ENCODE measurements around the gene TMEM125. TPM values are rescaled to one million over a fixed set of nuclear protein-coding genes. Genes with fewer than 3 reads are reported as not detected.

TMEM125 gene
- total RNA-seq, 1 donor from 2014 or later, result 0.52 TPM

DNA sequence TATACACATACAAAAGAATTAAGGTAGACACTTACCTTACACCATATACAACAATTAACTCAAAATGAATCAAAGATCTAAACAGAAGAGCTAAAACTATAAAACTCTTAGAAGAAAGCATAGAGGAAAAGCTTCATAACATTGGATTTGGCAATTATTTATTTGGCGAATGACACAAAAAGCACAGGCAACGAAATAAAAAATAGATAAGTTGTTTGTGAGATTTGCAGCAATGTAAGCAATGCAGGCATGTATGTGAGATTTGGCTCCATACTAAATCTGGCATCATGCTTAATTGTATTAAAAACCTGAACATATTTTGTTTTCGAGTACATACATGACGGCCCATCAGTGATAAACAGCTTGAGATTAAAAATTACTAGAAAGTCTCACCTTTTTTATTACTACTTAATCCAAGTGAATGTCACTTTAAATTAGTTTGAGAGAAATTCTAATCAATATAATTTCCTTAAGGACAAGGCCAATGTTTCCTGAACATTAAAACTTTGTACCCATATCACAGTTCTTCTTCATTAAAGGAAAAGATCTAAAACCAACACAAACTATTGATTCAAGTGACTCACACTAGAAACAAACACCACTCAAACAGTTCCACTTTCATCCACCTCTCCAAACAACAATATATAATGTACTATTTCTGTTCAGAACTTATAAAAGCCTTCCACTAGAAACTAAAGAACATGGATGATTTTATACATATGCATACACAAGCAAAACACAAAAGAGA lies 23.1 kb upstream of the TMEM125 start:
- no peaks in the 10 kb centered on the region for H3K4me1 ChIP-seq (ENCODE audit: control insufficient read depth in 3 of 3, insufficient read depth in 3 of 3, low read length in 3 of 3)
- no peaks in the 10 kb centered on the region for H3K27me3 ChIP-seq (ENCODE audit: control insufficient read depth in 3 of 3, insufficient read depth in 3 of 3, low read length in 3 of 3)
- no peak overlapping the region for H3K4me3 ChIP-seq (ENCODE audit: low read length in 3 of 3)
- no peak overlapping the region for H3K9ac ChIP-seq (ENCODE audit: low read depth in 1 of 3, low read length in 3 of 3)
- no peaks in the 10 kb centered on the region for H3K9me3 ChIP-seq (ENCODE audit: control insufficient read depth in 3 of 3, low read length in 3 of 3)
- no peak overlapping the region for H3K27ac ChIP-seq (ENCODE audit: low read depth, low read length)
- no peaks in the 10 kb centered on the region for H3K36me3 ChIP-seq (ENCODE audit: control insufficient read depth in 3 of 3, insufficient read depth in 3 of 3, low read length in 3 of 3)

DNA sequence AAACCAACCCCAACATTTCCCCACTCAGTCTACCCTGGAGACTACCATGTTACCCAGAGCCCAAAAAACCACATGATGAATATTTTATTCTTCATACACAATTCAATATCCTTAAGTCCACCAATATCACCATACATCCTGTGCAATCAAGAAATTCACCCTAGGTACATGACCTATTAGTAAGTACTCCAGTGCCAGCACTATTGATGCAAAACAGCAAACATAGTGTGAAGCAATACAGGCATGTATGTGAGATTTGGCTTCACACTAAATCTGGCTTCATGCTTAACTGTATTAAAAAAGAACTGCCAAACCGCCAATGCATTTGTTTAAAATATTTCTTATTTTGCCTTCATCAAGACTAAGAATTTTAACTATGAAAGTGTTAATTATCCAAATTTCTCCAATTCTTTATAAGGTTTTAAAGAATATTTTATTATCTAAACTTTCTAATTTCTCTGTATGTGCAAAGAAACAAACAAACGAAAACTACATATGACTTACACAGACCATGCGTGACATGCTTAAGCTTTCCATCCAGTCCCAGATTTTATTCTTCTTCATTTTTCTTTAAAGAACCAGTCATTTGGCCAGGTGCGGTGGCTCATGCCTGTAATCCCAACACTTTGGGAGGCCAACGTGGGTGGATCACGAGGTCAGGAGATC lies 22.4 kb upstream of the TMEM125 start:
- Histone ChIP-seq H3K9me3 (ENCODE audit: control insufficient read depth in 3 of 3, low read length in 3 of 3) (no peaks in the 10 kb centered on the region), H3K27me3 (ENCODE audit: control insufficient read depth in 3 of 3, insufficient read depth in 3 of 3, low read length in 3 of 3) (no peaks in the 10 kb centered on the region), H3K4me1 (ENCODE audit: control insufficient read depth in 3 of 3, insufficient read depth in 3 of 3, low read length in 3 of 3) (no peaks in the 10 kb centered on the region), H3K9ac (ENCODE audit: low read depth in 1 of 3, low read length in 3 of 3) (no peak overlapping the region), H3K36me3 (ENCODE audit: control insufficient read depth in 3 of 3, insufficient read depth in 3 of 3, low read length in 3 of 3) (no peaks in the 10 kb centered on the region), H3K4me3 (ENCODE audit: low read length in 3 of 3) (no peak overlapping the region), H3K27ac (ENCODE audit: low read depth, low read length) (no peak overlapping the region)

DNA sequence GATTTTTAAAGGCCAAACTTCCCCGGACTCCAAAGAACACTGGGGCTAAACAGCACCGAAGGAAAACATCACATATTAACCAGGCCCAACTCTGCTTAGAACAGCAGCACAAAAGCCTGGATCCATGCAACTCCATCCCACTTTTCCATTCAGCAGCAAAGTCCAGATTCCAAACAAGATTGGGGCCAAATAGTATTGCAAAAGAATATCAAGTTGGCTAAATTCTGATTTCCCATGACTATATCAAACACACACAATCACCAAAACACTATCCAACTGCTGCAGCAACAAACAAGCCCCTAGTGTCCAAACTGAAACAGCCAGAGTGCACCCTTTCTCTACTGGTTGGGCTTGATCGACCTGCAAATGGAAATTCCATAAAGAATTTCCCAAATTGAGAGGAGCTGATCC lies 19.4 kb upstream of the TMEM125 start:
- Histone ChIP-seq H3K36me3 (ENCODE audit: control insufficient read depth in 3 of 3, insufficient read depth in 3 of 3, low read length in 3 of 3) (no peaks in the 10 kb centered on the region), H3K4me1 (ENCODE audit: control insufficient read depth in 3 of 3, insufficient read depth in 3 of 3, low read length in 3 of 3) (no peaks in the 10 kb centered on the region), H3K9ac (ENCODE audit: low read depth in 1 of 3, low read length in 3 of 3) (no peak overlapping the region), H3K27ac (ENCODE audit: low read depth, low read length) (no peak overlapping the region), H3K4me3 (ENCODE audit: low read length in 3 of 3) (no peak overlapping the region), H3K27me3 (ENCODE audit: control insufficient read depth in 3 of 3, insufficient read depth in 3 of 3, low read length in 3 of 3) (no peaks in the 10 kb centered on the region), H3K9me3 (ENCODE audit: control insufficient read depth in 3 of 3, low read length in 3 of 3) (no peaks in the 10 kb centered on the region)

DNA sequence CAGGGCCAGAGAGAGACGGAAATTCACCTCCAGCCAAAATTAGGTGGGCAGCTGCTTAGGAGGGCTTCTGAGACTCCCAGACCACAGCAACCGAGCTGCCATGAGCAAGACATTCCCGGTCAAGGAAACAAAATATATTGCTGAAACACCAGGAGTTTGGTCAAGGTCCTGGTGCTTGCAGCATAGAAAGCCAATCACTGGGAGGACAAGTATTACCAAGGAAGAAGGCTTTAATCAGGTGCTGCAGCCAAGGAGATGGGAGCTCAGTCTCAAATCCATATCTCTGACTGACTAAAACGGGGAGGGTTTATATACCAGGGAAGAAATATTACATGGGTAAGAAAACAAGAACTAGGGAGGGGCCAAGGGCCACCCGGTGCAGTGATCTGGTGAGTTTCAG lies 18.8 kb upstream of the TMEM125 start:
- no peaks in the 10 kb centered on the region for H3K36me3 ChIP-seq (ENCODE audit: control insufficient read depth in 3 of 3, insufficient read depth in 3 of 3, low read length in 3 of 3)

GRCh38 chr1:43252225-43252624 lies 17.6 kb upstream of the TMEM125 start:
- no peaks in the 10 kb centered on the region for H3K27me3 ChIP-seq (ENCODE audit: control insufficient read depth in 3 of 3, insufficient read depth in 3 of 3, low read length in 3 of 3)
- no peak overlapping the region for H3K4me3 ChIP-seq (ENCODE audit: low read length in 3 of 3)
- H3K9ac ChIP-seq (ENCODE audit: low read depth in 1 of 3, low read length in 3 of 3), result no peak overlapping the region
- no peaks in the 10 kb centered on the region for H3K9me3 ChIP-seq (ENCODE audit: control insufficient read depth in 3 of 3, low read length in 3 of 3)
- H3K27ac ChIP-seq (ENCODE audit: low read depth, low read length), result no peak overlapping the region
- H3K4me1 ChIP-seq (ENCODE audit: control insufficient read depth in 3 of 3, insufficient read depth in 3 of 3, low read length in 3 of 3), result no peaks in the 10 kb centered on the region
- no peaks in the 10 kb centered on the region for H3K36me3 ChIP-seq (ENCODE audit: control insufficient read depth in 3 of 3, insufficient read depth in 3 of 3, low read length in 3 of 3)

More for the DNA sequence above, 18.8 kb upstream of the TMEM125 start:
- Histone ChIP-seq H3K9me3 (ENCODE audit: control insufficient read depth in 3 of 3, low read length in 3 of 3) (no peaks in the 10 kb centered on the region), H3K4me3 (ENCODE audit: low read length in 3 of 3) (no peak overlapping the region), H3K4me1 (ENCODE audit: control insufficient read depth in 3 of 3, insufficient read depth in 3 of 3, low read length in 3 of 3) (no peaks in the 10 kb centered on the region), H3K27me3 (ENCODE audit: control insufficient read depth in 3 of 3, insufficient read depth in 3 of 3, low read length in 3 of 3) (no peaks in the 10 kb centered on the region), H3K27ac (ENCODE audit: low read depth, low read length) (no peak overlapping the region), H3K9ac (ENCODE audit: low read depth in 1 of 3, low read length in 3 of 3) (no peak overlapping the region)

GRCh38 chr1:43253173-43253572 lies 16.6 kb upstream of the TMEM125 start:
- H3K9ac ChIP-seq (ENCODE audit: low read depth in 1 of 3, low read length in 3 of 3), result no peak overlapping the region
- no peaks in the 10 kb centered on the region for H3K36me3 ChIP-seq (ENCODE audit: control insufficient read depth in 3 of 3, insufficient read depth in 3 of 3, low read length in 3 of 3)
- H3K9me3 ChIP-seq (ENCODE audit: control insufficient read depth in 3 of 3, low read length in 3 of 3), result no peaks in the 10 kb centered on the region
- H3K4me3 ChIP-seq (ENCODE audit: low read length in 3 of 3), result no peak overlapping the region
- no peaks in the 10 kb centered on the region for H3K27me3 ChIP-seq (ENCODE audit: control insufficient read depth in 3 of 3, insufficient read depth in 3 of 3, low read length in 3 of 3)
- H3K4me1 ChIP-seq (ENCODE audit: control insufficient read depth in 3 of 3, insufficient read depth in 3 of 3, low read length in 3 of 3), result no peaks in the 10 kb centered on the region
- no peak overlapping the region for H3K27ac ChIP-seq (ENCODE audit: low read depth, low read length)

DNA sequence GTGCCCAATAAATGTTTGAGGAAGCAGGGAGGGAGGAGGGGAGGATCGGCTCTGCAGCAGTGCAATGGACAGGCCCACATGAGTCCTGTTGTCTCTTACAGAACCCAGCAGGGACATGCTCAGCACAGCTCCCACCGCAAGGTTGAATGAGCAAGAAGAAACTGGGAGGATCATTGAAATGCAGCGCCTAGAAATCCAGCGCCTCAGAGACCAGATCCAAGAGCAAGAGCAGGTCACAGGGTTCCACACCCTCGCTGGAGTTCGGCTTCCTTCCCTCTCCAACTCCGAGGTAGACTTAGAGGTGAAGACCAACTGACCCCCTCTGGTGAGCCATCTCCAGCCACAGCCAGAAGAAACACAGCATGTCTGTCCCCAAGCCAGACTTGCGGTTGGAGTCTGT lies 15.9 kb upstream of the TMEM125 start:
- Histone ChIP-seq H3K9ac (ENCODE audit: low read depth in 1 of 3, low read length in 3 of 3) (no peak overlapping the region), H3K36me3 (ENCODE audit: control insufficient read depth in 3 of 3, insufficient read depth in 3 of 3, low read length in 3 of 3) (no peaks in the 10 kb centered on the region), H3K27ac (ENCODE audit: low read depth, low read length) (no peak overlapping the region), H3K4me3 (ENCODE audit: low read length in 3 of 3) (no peak overlapping the region), H3K4me1 (ENCODE audit: control insufficient read depth in 3 of 3, insufficient read depth in 3 of 3, low read length in 3 of 3) (no peaks in the 10 kb centered on the region), H3K27me3 (ENCODE audit: control insufficient read depth in 3 of 3, insufficient read depth in 3 of 3, low read length in 3 of 3) (no peaks in the 10 kb centered on the region), H3K9me3 (ENCODE audit: control insufficient read depth in 3 of 3, low read length in 3 of 3) (no peaks in the 10 kb centered on the region)

DNA sequence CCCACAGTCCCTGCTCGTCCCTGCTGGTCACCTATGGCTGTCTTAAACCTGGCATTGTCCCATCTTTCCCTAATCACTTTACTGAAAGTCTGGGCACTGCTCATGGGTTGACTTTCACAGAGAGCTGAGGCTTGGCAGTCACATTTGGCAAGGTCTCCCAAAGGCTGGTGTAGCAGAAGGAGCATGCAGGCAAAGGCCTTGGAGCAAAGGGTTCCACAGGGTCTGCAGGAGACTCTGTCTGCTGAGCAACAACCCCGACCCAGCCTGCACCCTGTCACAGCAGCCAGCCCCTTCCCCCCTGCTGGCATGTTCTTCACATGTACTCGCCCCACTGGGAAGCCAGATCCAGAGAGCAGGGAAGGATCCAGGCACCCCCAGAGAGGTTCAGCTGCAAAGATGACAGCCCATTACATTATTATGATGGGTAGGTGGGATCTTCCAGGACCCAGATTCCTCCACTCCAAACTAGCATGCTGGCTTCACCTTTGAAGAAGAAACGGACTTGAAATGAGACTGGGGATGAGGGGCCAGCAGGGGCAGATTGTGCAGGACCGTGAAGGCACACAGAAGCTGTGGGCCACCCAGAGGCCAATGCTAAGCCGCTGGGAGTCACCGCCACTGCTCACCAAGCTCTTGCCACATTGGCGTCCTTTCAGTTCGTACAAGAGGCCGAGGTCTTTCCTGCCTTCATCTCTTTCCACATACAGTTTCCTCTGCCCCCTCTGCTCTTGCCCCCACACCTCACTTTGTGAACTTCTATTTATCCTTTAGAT lies 14.2 kb upstream of the TMEM125 start:
- no peaks in the 10 kb centered on the region for H3K9me3 ChIP-seq (ENCODE audit: control insufficient read depth in 3 of 3, low read length in 3 of 3)
- no peak overlapping the region for H3K4me3 ChIP-seq (ENCODE audit: low read length in 3 of 3)
- no peaks in the 10 kb centered on the region for H3K36me3 ChIP-seq (ENCODE audit: control insufficient read depth in 3 of 3, insufficient read depth in 3 of 3, low read length in 3 of 3)
- no peaks in the 10 kb centered on the region for H3K4me1 ChIP-seq (ENCODE audit: control insufficient read depth in 3 of 3, insufficient read depth in 3 of 3, low read length in 3 of 3)
- no peak overlapping the region for H3K9ac ChIP-seq (ENCODE audit: low read depth in 1 of 3, low read length in 3 of 3)
- no peaks in the 10 kb centered on the region for H3K27me3 ChIP-seq (ENCODE audit: control insufficient read depth in 3 of 3, insufficient read depth in 3 of 3, low read length in 3 of 3)
- no peak overlapping the region for H3K27ac ChIP-seq (ENCODE audit: low read depth, low read length)

DNA sequence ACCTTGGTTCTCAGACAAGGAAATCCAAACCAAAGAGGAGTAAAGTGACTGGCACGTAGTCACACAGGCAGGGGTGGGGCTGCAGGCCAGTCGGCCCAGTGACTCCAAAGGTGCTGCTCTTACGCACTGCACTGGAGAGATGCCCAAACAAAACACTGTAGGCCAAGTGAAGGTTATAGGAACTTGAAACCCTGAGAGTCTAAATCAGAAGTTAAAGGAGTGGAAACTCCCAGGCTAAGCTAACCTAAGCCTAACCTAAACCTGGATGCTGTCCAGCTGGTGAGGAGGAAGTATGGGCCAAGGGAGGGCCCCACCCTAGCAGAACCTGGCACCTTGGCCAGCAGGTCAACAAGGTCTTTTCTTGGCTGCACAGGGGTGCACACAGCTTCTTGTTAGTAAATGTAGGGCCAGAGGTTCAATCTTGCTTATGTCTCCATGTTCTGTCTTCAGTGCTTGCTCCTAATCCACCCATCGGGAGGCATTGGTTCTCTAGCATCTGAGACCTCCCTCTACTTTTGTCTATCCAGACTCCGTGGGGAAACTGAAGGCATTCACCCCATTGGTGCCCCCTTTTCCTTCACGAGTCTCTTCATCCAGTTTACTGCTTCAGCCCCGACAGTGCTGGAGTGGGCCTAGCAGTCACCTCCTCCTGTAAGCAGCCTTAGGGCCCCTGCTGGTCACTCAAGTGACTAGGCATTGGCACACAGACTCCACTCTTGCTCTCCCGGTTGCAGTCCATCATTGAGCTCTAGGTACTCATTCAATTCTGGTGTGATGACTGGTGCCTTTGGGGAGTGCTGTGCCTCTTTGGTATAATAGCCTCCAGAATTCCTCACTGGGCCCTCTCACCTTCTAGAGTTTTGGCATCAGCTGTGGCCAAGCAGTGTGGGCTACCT lies 12.9 kb upstream of the TMEM125 start:
- no peaks in the 10 kb centered on the region for H3K4me1 ChIP-seq (ENCODE audit: control insufficient read depth in 3 of 3, insufficient read depth in 3 of 3, low read length in 3 of 3)
- no peaks in the 10 kb centered on the region for H3K27me3 ChIP-seq (ENCODE audit: control insufficient read depth in 3 of 3, insufficient read depth in 3 of 3, low read length in 3 of 3)
- H3K9ac ChIP-seq (ENCODE audit: low read depth in 1 of 3, low read length in 3 of 3), result no peak overlapping the region
- H3K9me3 ChIP-seq (ENCODE audit: control insufficient read depth in 3 of 3, low read length in 3 of 3), result no peaks in the 10 kb centered on the region
- H3K27ac ChIP-seq (ENCODE audit: low read depth, low read length), result no peak overlapping the region
- H3K4me3 ChIP-seq (ENCODE audit: low read length in 3 of 3), result no peak overlapping the region
- no peaks in the 10 kb centered on the region for H3K36me3 ChIP-seq (ENCODE audit: control insufficient read depth in 3 of 3, insufficient read depth in 3 of 3, low read length in 3 of 3)

Data from skeletal muscle tissue (tissue), 4 donors.